TTC549 (cell line): ENCODE measurements around the gene PTP4A1.

ENCODE experiments used
- FAIRE-seq: peaks from 2 replicates; lab custom pipeline; 2012; peaks lifted over from hg19 to GRCh38; lab: Jason Lieb, UNC

PTP4A1 gene

GRCh38 chr6:63558278-63558677 lies 14.0 kb upstream of the PTP4A1 start:
- no peak for FAIRE-seq

- FAIRE-seq = no peak
Measured at GRCh38 chr6:63560801-63561287, 11.4 kb upstream of the PTP4A1 start.

- FAIRE-seq = no peak
Measured at GRCh38 chr6:63561288-63561687, 11.0 kb upstream of the PTP4A1 start.

GRCh38 chr6:63563235-63563634 lies 9.0 kb upstream of the PTP4A1 start:
- no peak for FAIRE-seq

- FAIRE-seq = no peak
Measured at GRCh38 chr6:63565058-63565726, 7.1 kb upstream of the PTP4A1 start.

GRCh38 chr6:63565727-63566596 lies 6.3 kb upstream of the PTP4A1 start:
- FAIRE-seq = no peak

- FAIRE-seq = no peak
Measured at GRCh38 chr6:63567966-63568365, 4.3 kb upstream of the PTP4A1 start.

GRCh38 chr6:63571361-63572043 lies 778 bp upstream of the PTP4A1 start:
- no peak for FAIRE-seq

GRCh38 chr6:63572747-63573075 lies 431 bp downstream of the PTP4A1 start:
- FAIRE-seq = no peak

GRCh38 chr6:63573076-63573898 lies 1.0 kb downstream of the PTP4A1 start:
- FAIRE-seq = no peak

- FAIRE-seq = no peak
Measured at GRCh38 chr6:63573899-63574553, 1.7 kb downstream of the PTP4A1 start.

GRCh38 chr6:63574554-63574900 lies 2.2 kb downstream of the PTP4A1 start:
- no peak for FAIRE-seq

GRCh38 chr6:63576147-63576772 lies 4.0 kb downstream of the PTP4A1 start:
- FAIRE-seq = no peak

- no peak for FAIRE-seq
Measured at GRCh38 chr6:63576985-63577712, 4.9 kb downstream of the PTP4A1 start.

GRCh38 chr6:63578757-63579156 lies 6.5 kb downstream of the PTP4A1 start:
- no peak for FAIRE-seq

- no peak for FAIRE-seq
Measured at GRCh38 chr6:63579937-63580703, 7.8 kb downstream of the PTP4A1 start.

- FAIRE-seq = no peak
Measured at GRCh38 chr6:63580704-63580961, 8.4 kb downstream of the PTP4A1 start.

- FAIRE-seq = no peak
Measured at GRCh38 chr6:63581355-63582013, 9.2 kb downstream of the PTP4A1 start.

- no peak for FAIRE-seq
Measured at GRCh38 chr6:63582579-63583231, 10.4 kb downstream of the PTP4A1 start.
